IPS-18a (cell line): Measurements from ENCODE around the gene ADPRH.

Source experiments
- H3K27ac ChIP-seq: one replicate; pipeline ENCODE4 v1.5.1; 2013; ENCODE audit warnings: low read length
- H3K27me3 ChIP-seq: one replicate; pipeline ENCODE4 v1.6.1; 2013; ENCODE audit warnings: mild to moderate bottlenecking, low read length; ENCODE audit not compliant: control insufficient read depth, insufficient read depth
- H3K36me3 ChIP-seq: one replicate; pipeline ENCODE4 v1.6.1; 2013; ENCODE audit warnings: low read depth, low read length; ENCODE audit not compliant: control insufficient read depth
- H3K4me1 ChIP-seq: one replicate; pipeline ENCODE4 v1.6.1; 2013; ENCODE audit warnings: low read depth, low read length; ENCODE audit not compliant: control insufficient read depth
- H3K4me3 ChIP-seq: one replicate; pipeline ENCODE4 v1.5.1; 2013; ENCODE audit warnings: low read length
- H3K9ac ChIP-seq: one replicate; pipeline ENCODE4 v1.6.1; 2013; ENCODE audit warnings: mild to moderate bottlenecking, low read length, moderate library complexity
- H3K9me3 ChIP-seq: one replicate; pipeline ENCODE4 v1.6.1; 2013; ENCODE audit warnings: low read depth, low read length; ENCODE audit not compliant: control insufficient read depth

Gene ADPRH

DNA sequence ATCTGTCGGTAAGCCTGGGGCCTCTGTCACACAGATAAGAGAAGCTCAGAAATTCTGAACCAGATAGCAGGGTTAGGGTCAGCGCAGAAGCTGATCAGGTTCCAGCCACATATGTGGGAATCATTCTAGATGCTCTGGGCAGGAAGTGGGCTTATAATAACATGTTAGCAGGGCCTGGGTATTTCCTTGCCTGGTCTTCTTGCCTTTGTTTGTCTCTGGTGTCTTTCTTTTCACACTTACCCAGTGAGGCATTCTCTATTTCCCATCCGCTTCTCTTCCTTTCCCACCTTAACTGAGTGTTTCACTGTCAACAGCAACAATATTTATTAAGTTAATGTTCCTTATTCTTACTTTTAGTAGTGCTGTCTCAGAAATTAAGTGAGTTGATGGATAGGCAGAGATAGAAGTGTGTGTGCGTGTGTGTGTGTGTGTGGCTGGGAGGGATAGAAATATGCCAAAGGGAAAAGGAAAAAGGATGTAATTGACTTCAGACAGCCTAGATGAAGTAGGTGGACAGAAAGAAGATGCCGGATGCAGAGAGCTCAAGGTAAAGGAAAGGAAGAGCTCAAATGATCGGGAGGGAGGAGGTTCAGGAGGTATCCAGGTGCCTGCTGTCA, 20.4 kb downstream of the ADPRH start:
- no peaks in the 10 kb centered on the region for H3K4me1 ChIP-seq
- H3K9ac ChIP-seq, result no peak overlapping the region
- no peaks in the 10 kb centered on the region for H3K9me3 ChIP-seq
- H3K4me3 ChIP-seq, result no peak overlapping the region
- H3K27me3 ChIP-seq, result no peaks in the 10 kb centered on the region
- H3K36me3 ChIP-seq, result no peaks in the 10 kb centered on the region
- H3K27ac ChIP-seq, result no peak overlapping the region

DNA sequence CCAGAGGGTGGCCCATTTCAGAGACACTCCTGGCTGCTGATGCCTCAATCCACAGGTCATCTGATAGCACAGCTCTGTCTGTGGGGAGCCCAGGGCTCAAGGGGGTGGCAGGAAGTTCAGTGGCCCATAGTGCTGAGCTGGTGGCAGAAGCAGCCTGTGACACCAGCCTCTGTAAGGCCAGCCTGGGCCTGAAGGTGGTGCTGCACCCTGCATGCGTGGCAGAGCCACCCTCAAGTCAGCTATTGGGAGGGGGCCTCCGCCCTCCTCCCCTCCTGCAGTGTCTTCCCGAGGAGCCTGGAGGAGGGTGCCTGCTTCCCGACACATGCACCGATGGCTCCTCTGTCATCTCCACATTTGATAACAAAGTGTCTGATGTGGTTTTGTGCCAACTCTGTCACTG, 21.4 kb downstream of the ADPRH start:
- H3K36me3 ChIP-seq, result no peaks in the 10 kb centered on the region
- H3K9me3 ChIP-seq, result no peaks in the 10 kb centered on the region
- no peak overlapping the region for H3K4me3 ChIP-seq
- no peak overlapping the region for H3K9ac ChIP-seq
- no peaks in the 10 kb centered on the region for H3K27me3 ChIP-seq
- H3K4me1 ChIP-seq, result no peaks in the 10 kb centered on the region
- H3K27ac ChIP-seq, result no peak overlapping the region

DNA sequence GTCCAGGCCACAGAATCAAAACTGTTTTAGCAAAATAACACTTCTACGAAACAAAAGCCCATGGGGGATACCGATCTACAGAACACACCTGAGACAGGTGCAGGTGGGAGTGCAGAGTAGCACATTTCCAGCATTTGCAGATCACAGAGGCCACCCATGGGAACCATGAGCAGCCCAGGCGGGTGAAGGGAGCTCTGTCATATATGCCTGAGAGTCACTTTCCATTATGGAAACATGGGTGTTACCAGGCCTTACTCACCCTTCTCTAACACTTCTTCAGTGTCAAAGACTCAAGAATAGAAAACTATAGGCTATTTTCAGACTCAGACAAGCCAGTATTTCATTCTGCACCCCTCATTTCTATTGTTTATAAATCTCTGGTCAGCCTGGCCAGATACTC, 21.9 kb downstream of the ADPRH start:
- Histone ChIP-seq H3K4me1 (no peaks in the 10 kb centered on the region), H3K9ac (no peak overlapping the region), H3K27ac (no peak overlapping the region), H3K36me3 (no peaks in the 10 kb centered on the region), H3K27me3 (no peaks in the 10 kb centered on the region), H3K9me3 (no peaks in the 10 kb centered on the region), H3K4me3 (no peak overlapping the region)

DNA sequence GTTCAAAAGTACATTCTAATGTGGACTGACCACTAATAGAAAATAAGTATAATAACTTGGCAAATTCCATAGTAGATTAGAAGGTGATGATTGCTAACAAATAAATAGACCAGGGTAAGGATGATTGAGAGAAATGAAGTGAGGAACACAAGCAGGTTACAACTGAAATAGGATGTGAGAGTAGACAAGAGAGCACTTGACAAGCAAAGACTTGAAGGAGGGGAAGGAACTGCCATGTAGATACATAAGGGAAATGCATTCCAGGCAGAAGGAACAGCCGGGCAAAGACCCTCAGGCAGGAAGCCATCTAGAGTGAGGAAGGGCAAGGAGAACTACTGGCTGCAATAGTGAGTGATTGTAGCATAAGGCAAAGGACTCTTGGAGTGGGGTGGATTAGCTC, 23.4 kb downstream of the ADPRH start:
- Histone ChIP-seq H3K27me3 (no peaks in the 10 kb centered on the region), H3K27ac (no peak overlapping the region), H3K36me3 (no peaks in the 10 kb centered on the region), H3K9ac (no peak overlapping the region), H3K4me3 (no peak overlapping the region), H3K4me1 (no peaks in the 10 kb centered on the region), H3K9me3 (no peaks in the 10 kb centered on the region)

DNA sequence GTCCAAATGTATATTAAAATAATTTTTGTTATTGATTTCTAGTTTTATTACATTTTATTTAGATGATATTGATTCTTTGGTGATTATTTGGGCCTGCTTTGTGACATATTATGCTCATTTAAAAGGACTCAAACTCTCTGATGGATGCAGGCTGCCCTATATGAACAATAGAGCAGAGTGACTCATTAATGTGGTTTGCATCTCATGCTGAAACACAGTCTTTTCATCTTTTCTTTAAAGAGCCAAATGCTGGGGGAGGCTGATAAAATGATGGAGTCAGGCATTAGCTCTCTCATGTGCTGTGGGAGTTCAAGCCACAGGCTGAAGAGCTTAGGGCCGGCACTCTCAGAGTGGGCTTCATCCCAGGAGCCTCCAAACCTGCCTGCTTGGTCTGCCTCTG, 25.6 kb downstream of the ADPRH start:
- Histone ChIP-seq H3K4me1 (no peaks in the 10 kb centered on the region), H3K9ac (no peak overlapping the region), H3K36me3 (no peaks in the 10 kb centered on the region), H3K27ac (no peak overlapping the region), H3K9me3 (no peaks in the 10 kb centered on the region), H3K4me3 (no peak overlapping the region), H3K27me3 (no peaks in the 10 kb centered on the region)

DNA sequence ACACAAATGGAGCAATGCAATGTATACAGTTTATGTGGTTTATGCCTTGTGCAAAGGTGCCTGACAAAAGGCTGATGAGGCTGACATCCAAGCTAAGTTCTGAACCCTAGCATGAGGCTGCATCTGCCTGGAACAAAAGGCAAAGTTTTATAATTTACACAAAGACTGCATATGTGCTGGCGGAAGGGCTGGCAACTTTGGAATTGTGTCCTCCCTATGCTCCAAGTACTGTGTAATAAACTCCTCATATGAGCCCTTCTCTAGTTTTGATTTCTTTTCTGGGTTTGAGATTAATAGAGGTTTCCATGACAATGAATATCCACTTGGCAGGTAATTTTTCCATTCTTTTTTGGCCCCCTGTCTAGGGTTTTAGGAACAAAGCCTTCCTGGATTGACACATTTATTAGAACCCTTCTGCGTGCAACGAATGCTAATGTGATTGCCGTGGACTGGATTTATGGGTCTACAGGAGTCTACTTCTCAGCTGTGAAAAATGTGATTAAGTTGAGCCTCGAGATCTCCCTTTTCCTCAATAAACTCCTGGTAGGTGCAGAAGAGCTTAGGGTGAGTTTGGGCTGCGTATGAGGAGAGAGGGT, 29.2 kb downstream of the ADPRH start:
- Histone ChIP-seq H3K9me3 (no peaks in the 10 kb centered on the region), H3K9ac (no peak overlapping the region), H3K4me3 (no peak overlapping the region), H3K27me3 (no peaks in the 10 kb centered on the region), H3K27ac (no peak overlapping the region), H3K36me3 (no peaks in the 10 kb centered on the region), H3K4me1 (no peaks in the 10 kb centered on the region)

DNA sequence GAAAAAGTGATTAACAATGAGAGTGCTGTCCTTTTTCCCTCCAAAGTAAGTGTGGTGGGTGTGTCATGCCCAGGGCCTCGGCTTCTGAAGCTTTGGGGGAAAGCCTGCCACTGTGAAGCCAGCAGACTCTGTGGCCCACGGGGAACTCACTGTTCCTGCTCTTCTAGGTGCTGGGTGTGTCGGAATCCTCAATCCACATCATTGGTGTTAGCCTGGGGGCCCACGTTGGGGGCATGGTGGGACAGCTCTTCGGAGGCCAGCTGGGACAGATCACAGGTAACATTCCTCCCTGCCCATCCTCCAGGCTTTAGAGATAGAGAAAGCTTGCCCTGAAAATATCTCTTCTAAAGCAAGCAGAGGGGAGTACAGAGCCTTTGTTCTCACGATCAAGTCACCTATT, 30.0 kb downstream of the ADPRH start:
- H3K4me1 ChIP-seq, result no peaks in the 10 kb centered on the region
- H3K9me3 ChIP-seq, result no peaks in the 10 kb centered on the region
- H3K4me3 ChIP-seq, result no peak overlapping the region
- no peak overlapping the region for H3K9ac ChIP-seq
- no peaks in the 10 kb centered on the region for H3K27me3 ChIP-seq
- H3K36me3 ChIP-seq, result no peaks in the 10 kb centered on the region
- H3K27ac ChIP-seq, result no peak overlapping the region

DNA sequence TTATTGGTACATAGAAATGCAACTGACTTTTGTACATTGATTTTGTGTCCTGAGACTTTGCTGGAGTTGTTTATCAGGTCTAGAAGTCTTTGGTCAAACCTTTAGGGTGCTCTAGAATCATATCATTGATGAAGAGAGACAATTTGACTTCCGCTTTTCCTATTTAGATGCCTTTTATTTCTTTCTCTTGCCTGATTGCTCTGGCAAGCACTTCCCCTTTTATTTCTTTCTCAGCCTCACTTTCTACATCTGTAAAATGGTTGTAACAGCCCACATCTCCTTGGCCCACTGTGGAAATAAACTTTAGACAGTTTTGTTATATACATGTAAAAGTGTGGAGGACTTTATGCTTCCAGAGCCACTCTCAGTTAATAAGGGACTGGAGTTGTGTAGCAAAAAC, 32.4 kb downstream of the ADPRH start:
- Histone ChIP-seq H3K27me3 (no peaks in the 10 kb centered on the region), H3K4me1 (no peaks in the 10 kb centered on the region), H3K27ac (no peak overlapping the region), H3K9me3 (no peaks in the 10 kb centered on the region), H3K36me3 (no peaks in the 10 kb centered on the region), H3K4me3 (no peak overlapping the region), H3K9ac (no peak overlapping the region)

DNA sequence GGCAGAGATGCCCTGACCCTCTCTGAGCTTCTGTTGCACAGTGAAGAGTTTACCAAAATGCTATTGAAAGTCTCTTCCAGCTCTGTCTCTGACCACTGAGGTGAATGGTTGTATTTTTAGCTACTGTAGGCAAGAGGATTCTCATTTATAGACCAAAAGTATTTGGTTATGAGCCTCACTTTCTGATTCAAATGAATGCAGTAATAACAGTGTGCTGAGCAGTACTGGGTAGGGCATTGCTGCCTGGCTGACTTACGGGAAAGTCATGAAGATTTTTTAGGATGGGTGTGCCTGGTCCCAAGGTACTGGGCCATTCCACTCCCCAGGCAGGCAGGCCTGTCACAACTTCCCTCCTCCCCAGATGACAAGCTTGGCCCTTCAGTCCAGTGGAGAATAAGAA, 33.9 kb downstream of the ADPRH start:
- Histone ChIP-seq H3K27me3 (no peaks in the 10 kb centered on the region), H3K4me3 (no peak overlapping the region), H3K4me1 (no peaks in the 10 kb centered on the region), H3K9me3 (no peaks in the 10 kb centered on the region), H3K27ac (no peak overlapping the region), H3K36me3 (no peaks in the 10 kb centered on the region), H3K9ac (no peak overlapping the region)

DNA sequence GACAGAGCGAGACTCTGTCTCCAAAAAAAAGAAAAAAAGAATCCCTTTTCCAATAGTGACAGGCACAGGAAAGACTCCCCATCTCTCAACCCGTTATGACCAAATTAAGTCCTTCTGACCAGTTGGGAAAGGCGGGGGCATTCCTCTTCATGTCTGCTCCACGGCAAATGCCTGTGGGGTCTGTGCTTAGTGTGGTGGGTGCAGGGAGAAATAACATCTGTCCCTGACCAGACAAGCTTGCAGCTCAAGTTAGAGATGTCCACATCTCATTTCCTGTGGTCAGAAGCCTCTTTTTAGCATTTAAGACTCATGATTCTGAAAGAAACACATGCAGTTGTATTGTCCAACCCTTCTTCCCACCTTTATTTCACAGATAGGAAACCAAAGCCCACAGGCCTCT, 34.6 kb downstream of the ADPRH start:
- H3K4me1 ChIP-seq, result no peaks in the 10 kb centered on the region
- no peaks in the 10 kb centered on the region for H3K9me3 ChIP-seq
- H3K27me3 ChIP-seq, result no peaks in the 10 kb centered on the region
- H3K4me3 ChIP-seq, result no peak overlapping the region
- H3K27ac ChIP-seq, result no peak overlapping the region
- no peak overlapping the region for H3K9ac ChIP-seq
- no peaks in the 10 kb centered on the region for H3K36me3 ChIP-seq

DNA sequence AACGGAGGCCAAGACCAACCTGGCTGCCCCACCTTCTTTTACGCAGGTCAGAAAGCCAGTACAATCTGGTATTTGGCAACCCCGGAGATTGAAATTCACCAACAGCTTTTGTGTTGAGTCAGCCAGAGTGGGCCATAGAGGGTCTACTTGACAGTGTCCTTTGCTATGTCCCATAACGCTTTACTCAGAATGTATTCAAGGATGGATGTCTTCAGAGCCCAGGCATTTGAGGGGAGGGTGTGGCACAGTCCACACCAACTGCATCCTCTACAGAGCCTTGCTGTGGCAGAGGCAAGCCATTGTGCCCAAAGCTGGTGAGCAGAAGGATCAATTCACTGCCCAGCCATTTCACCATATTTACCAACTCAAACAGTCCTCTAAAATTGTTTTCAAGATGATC, 36.8 kb downstream of the ADPRH start:
- Histone ChIP-seq H3K27ac (no peak overlapping the region), H3K4me1 (no peaks in the 10 kb centered on the region), H3K9me3 (no peaks in the 10 kb centered on the region), H3K9ac (no peak overlapping the region), H3K4me3 (no peak overlapping the region), H3K27me3 (no peaks in the 10 kb centered on the region), H3K36me3 (no peaks in the 10 kb centered on the region)

DNA sequence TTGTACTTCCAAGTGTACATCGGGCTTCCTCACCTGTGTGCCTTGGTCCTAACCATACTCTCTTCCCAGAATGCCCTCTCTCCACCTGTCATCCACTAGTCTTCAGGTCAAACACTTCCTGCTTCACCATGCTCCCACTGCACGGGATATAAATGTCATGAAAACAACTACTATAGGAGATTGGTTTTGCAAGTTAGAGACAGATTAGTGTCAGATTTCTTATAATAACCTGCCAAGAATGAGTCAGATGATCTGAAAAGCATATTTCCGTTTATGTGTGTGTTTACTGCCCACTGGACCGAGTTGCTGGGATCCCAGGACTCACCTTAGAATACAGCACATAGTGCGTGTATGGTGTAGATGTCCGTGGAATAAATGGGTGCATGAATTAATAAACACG, 39.8 kb downstream of the ADPRH start:
- Histone ChIP-seq H3K4me3 (no peak overlapping the region), H3K4me1 (no peaks in the 10 kb centered on the region), H3K36me3 (no peaks in the 10 kb centered on the region), H3K27ac (no peak overlapping the region), H3K9me3 (no peaks in the 10 kb centered on the region), H3K9ac (no peak overlapping the region), H3K27me3 (no peaks in the 10 kb centered on the region)
